GM15510 (cell line): ENCODE results near the gene ANKMY2.

Experiments used
- POLR2A ChIP-seq: IDR thresholded peaks from 3 replicates; pipeline ENCODE4 v1.6.1; 2011; ENCODE audit warnings: borderline replicate concordance; ENCODE audit not compliant: insufficient read length; ENCODE audit errors: extremely low read depth

ANKMY2 gene

DNA sequence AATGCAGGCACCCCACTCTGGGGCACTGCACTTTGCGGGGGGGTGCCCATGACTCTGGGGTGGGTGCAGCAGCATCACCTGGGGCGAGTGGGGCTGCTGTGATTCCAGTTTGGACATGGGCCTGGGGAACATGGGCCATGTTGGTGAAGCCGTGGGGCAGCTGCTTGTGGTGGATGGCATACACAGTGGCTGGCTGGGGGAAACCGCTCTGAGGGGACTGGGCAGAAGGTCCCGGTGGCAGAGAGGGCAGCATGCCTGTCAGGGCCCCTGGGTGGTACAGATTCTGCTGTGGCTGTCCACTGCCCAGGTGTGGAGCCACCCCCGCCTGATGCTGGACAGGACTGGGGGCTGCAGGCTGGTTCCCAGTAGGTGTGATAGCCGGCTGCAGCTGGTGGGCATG is 61.7 kb downstream of the ANKMY2 start:
- TF ChIP-seq POLR2A, result no peak

DNA sequence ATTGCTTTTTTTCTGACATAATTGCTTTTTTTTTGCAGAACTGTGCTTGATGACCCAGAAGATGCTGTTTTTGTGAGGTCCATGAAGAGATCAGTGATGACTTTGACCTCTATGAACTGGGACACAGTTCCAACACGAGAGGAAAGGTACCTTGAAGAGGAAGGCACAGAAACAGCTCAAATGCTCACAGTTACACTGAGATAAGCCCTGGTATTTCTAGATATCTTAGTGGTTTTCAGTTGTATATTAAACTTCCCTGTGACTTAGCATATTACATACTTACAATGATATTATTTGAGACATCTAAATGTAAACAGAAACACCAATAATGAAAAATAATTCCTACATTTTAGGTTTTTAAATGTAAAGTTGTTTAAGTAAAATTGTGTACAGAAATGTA is 64.3 kb downstream of the ANKMY2 start:
- no peak for TF ChIP-seq POLR2A

DNA sequence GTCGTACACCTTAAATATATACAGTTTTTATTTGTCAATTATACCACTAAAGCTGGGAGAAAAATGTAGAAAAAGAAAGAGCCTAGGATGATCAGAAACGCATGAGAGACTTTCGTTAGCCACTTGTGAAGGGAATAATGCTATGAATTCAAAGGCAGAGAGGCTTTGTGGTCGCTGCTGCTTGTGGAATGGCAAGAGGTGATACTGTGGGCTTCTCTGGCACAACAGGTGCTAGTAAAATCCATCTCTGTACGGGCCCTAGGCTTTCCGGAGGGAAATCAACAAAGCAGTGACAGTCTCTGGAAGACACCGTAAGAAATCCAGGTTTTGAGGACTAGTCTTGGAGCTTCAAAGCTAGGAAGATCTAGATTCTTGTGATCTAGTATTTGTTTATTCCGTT is 66.3 kb downstream of the ANKMY2 start:
- no peak for TF ChIP-seq POLR2A

DNA sequence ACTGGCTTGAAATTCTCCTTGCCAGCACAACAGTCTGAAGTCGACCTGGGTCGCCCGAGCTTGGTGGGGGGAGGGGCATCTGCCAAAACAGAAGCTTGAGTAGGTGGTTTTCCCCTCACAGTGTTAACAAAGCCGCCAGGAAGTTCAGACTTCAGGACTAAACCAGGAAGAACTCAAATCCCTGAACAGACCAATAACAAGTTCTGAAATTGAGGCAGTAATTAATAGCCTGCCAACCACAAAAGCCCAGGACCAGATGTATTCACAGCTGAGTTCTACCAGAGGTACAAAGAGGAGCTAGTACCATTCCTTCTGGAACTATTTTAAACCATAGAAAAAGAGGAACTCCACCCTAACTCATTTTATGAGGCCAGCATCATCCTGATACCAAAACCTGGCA is 73.6 kb downstream of the ANKMY2 start:
- no peak for TF ChIP-seq POLR2A

DNA sequence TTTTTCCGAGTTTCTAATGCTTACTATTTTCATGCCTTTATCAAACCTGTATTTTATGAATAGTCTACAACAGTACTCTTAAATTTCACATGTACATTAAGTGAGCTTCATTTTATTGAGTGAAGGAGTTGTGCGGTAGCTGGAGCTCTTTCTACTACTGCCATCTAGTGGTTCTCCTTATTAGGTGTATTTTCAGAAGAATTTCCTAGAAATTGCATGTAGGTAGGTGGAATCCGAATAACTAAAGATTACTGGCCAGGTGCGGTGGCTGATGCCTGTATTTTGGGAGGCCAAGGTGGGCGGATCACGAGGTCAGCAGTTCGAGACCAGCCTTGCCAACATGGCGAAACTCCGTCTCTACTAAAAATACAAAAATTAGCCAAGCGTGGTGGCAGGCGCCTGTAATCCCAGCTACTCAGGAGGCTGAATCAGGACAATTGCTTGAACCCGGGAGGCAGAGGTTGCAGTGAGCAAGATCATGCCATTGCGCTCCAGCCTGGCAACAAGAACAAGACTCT is 80.6 kb downstream of the ANKMY2 start:
- no peak for TF ChIP-seq POLR2A

DNA sequence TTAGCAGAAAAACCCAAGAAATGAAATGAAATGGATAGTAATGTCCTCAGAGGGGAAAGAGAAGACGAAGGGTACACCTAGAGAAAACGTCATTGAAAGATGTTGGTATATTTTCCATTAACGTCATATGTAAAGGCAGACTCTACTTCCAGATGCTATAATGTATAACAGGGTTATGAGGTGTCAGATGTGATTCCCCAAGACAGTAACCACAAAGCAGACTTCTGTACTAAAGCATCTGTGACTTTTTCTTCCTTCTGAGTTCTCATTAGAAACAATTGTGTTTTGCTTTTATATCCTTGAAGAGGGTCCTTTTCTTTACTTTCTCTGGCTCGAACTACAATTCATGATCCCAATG is 81.6 kb downstream of the ANKMY2 start:
- no peak for TF ChIP-seq POLR2A

DNA sequence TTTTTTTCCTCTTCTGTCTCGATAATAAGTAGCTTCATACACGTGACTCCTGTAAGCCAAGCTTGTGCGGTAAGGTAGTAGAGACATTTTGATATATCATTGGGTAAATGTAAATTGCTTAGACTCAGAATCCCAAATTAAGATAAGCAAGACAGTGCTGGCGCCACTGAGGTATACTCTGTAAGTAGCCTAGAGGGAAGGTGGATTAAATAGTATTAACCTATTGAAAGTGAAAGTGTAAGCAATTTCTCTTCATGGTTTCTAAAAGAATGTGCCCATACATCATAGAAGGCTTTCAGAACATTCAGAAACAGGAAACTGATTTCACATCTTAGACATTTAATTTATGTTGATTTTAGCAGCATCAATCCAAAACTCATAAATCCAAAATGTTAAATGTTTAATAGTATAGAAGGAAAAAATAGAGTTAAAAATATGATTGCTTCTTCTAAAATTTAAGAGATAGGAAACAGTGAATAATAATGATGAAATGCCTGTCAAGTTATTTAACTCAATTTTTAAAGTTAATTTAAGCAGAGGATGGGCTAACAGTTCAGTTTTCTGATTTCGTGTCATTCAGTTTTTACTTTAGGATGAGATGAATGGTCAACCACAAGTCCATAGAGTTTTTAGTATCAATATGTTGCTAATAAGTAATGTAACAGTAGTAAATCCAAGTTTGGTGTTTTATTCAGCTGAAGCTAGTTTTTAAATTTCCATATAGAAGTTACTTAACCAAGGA is 82.1 kb downstream of the ANKMY2 start:
- no peak for TF ChIP-seq POLR2A

DNA sequence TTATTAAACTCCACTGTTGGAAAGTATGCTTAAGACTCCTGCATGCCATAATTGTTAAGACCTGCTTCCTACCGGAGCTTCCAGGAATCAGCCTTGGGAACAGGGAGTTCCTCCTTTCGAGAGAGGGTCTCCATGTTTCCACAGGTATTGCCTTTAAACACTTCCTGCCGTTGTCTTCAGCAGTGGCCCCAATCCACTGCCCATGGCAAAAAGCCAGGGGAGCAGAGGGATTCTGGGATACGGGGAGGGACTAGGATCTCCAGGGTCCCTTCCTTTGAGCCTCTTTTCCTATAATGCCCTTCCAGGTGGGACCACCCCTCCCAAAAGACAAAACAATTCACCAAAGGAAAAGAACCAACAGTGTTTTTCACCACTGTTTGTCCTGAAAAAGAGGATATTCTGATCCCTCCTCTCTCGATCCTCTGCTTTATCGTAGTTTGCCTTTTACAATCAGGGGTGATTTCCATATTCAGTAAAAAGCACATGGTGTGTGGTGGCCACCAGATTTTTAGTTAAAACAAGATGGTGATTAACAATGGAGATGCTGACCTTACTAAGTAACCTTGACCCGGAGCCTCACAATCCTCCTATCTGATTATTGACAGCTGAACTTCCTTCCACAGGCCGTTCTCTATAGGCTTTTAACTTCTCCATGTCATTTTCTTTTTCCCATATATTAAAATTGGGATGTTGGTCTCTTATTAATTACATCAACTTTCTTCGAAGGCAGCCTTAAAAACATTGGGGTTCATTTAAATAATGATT is 82.9 kb downstream of the ANKMY2 start:
- no peak for TF ChIP-seq POLR2A

DNA sequence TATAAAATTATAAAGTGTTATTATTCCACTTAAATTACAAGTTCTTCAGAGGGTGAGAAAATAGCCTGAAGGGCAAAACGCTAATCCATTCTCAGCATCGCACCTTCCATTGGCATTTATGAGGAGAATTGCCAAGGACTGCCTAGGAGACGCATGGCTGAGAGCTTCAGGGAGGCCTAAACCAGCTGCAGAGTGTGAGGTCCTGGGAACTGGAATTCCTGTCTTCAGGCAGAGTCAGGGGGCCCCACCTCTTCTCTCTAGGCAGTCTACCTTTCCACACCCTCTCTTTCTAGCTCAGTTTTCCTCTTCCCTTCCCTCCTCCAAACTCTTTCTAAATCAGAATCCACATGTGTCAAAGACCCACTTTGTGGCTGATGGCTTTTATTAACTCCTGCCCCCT is 83.6 kb downstream of the ANKMY2 start:
- TF ChIP-seq POLR2A, result no peak

DNA sequence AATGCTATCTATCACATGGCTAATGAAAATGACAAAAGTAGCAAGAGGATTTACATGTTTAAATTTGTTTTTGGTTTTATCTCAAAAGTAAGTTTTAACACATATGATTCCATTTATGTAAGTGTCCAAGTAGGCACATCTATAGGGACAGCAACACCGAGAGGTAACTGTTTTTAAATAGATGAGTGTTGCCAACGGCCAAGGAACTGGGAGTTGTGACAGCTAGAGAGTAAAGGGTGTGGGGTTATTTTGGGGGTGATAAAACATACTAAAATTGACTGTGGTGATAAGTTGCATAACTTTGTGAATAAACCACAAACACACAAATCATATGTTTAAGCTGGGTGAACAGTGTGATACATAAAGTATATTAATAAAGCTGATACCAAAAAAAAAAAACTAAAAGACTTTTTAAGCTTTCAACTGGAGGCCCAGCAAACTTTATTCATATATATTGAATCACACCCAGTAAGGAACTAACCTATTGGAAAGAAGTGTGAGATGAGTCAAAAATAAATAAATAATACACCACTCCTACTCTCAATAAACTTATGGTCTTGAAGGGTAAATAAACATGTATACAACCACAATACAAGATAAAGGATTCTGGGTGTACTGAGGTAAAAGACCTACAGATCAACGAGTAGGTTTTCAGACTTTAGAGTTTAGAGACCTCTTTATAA is 85.9 kb downstream of the ANKMY2 start:
- TF ChIP-seq POLR2A, result no peak

DNA sequence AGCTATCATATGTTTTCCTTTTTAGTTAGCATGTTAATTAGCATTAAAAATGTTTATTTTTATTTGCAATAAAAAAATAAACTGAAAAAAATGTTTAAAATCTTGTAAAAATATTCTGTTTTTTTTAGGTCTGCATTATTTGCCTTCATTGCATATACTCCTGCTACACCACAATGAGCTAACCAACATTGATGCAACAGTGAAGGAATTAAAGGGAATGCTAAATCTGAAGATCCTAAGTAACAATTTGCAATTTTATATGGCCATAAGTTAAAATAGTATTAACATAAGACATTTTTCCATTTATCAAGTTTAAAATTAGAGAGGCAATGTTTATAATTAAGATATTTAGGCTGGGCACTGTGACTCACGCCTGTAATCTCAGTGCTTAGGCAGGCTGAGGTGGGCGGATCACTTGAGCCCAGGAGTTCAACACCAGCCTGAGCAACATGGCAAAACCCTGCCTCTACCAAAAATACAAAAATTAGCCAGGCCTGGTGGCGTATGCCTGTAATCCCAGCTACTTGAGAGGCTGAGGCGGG is 86.7 kb downstream of the ANKMY2 start:
- no peak for TF ChIP-seq POLR2A

DNA sequence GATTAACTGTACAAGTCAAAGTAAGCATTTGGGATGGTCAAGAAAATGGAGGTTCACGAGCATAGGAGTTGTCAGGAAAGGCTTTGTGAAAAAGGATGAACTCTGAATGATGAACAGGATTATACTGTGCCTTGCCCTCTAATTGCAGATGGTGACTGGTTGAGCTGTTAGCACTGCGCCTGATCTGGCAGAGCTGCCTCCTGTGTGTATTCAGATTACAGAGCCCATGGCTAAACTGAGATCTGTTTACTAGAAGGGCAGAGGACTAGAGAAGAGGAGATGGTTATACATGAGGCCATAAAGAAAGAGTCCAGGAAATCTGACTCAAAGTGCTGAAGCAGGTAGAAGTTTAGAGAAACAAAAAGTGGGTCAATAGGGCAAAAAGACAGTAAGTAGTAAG is 89.2 kb downstream of the ANKMY2 start:
- no peak for TF ChIP-seq POLR2A

DNA sequence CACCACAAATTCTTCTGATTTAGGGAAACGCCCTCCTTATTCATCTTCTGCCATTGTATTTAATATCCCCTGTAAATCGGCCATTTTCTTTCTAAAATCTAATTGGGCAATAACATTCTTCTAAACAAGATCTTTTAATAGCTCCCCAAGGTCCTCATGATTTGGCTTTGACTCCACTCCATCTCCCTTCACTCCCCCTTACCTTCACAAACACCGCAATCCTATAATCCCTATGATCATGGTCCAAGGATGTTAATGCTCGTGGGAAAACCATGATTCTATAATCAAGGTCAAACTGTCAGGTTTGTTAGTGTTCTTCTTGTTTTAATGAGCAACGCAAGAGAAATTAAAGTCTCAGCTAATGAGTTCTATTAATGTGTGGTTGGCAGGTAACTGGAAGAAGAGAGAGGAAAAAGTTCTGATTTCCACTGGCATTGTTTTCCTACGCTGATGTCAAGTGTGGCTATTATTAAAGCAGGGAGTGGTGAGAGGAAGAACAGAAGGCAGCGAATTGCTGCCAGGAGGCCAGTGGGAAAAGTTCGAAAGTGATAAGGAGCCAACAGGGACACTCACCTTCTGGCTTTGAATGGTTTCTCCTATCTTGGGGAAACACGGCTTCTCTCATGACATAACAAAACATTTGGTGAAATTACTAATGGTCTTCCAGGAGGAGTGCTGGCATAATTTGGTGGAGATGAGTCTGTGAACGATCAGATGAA is 90.9 kb downstream of the ANKMY2 start:
- no peak for TF ChIP-seq POLR2A

DNA sequence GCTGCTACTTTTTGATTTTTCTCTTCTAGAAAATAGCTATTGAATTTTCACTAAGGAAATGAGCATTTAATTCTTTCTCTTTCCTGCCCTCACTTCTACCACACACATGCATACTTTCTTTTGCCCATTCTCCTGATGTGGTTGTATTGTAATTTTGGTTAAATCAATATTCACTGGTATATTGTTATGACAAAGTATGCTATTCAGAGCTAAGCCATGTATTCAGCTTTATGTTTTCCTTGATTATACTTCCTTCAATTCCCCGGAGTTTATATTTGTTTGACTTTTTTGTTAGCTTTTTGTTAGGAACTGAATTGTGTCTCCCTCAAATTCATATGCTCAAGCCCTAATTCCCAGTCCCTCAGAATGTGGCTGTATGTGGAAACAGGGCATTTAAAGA is 94.9 kb downstream of the ANKMY2 start:
- no peak for TF ChIP-seq POLR2A
